Amniotic epithelial cell (primary cell): ENCODE measurements around the gene AGPS.
"Not testable (repeated sequence)": the region's sequence is repeated elsewhere in the genome, so short reads cannot be mapped to it uniquely, and the experiment has no call there.

Experiments
- DNase-seq: peaks from one replicate; pipeline ENCODE4 v3.0.0-alpha.2; 2010; ENCODE audit warnings: low read depth

AGPS gene

GRCh38 chr2:177474998-177475397 is 82.4 kb downstream of the AGPS start:
- DNase-seq: peak; percentile 62

- no peak for DNase-seq
Observed at GRCh38 chr2:177476897-177477296, 84.3 kb downstream of the AGPS start.

GRCh38 chr2:177478029-177478428 is 85.5 kb downstream of the AGPS start:
- DNase-seq: peak; percentile 29

GRCh38 chr2:177478907-177479306 is 86.3 kb downstream of the AGPS start:
- no peak for DNase-seq

GRCh38 chr2:177482195-177482594 is 89.6 kb downstream of the AGPS start:
- DNase-seq: no peak

GRCh38 chr2:177483531-177483930 is 91.0 kb downstream of the AGPS start:
- DNase-seq: no peak

GRCh38 chr2:177484180-177484795 is 91.7 kb downstream of the AGPS start:
- no peak for DNase-seq

GRCh38 chr2:177485657-177486056 is 93.1 kb downstream of the AGPS start:
- not testable (repeated sequence) for DNase-seq

- peak; percentile 49 for DNase-seq
Observed at GRCh38 chr2:177489719-177490301, 97.2 kb downstream of the AGPS start.

GRCh38 chr2:177495945-177496344 is 103.4 kb downstream of the AGPS start:
- DNase-seq: no peak

GRCh38 chr2:177496921-177497320 is 104.3 kb downstream of the AGPS start:
- DNase-seq: no peak

- DNase-seq: no peak
Observed at GRCh38 chr2:177501186-177501585, 108.6 kb downstream of the AGPS start.

- no peak for DNase-seq
Observed at GRCh38 chr2:177506505-177506904, 113.9 kb downstream of the AGPS start.

GRCh38 chr2:177506998-177507397 is 114.4 kb downstream of the AGPS start:
- DNase-seq: no peak

- DNase-seq: no peak
Observed at GRCh38 chr2:177516824-177517544, 124.4 kb downstream of the AGPS start.

- no peak for DNase-seq
Observed at GRCh38 chr2:177518754-177519153, 126.2 kb downstream of the AGPS start.

GRCh38 chr2:177519534-177520115 is 127.1 kb downstream of the AGPS start:
- peak; percentile 48 for DNase-seq

- no peak for DNase-seq
Observed at GRCh38 chr2:177520324-177520723, 127.8 kb downstream of the AGPS start.

- DNase-seq: no peak
Observed at GRCh38 chr2:177523781-177524180, 131.2 kb downstream of the AGPS start.

GRCh38 chr2:177525351-177525924 is 132.9 kb downstream of the AGPS start:
- peak; percentile 36 for DNase-seq

- DNase-seq: no peak
Observed at GRCh38 chr2:177528351-177528933, 135.9 kb downstream of the AGPS start.

GRCh38 chr2:177529166-177529565 is 136.6 kb downstream of the AGPS start:
- no peak for DNase-seq
